ENCODE results near the gene EYA2. TPM values are rescaled to one million over a fixed set of nuclear protein-coding genes. Genes with fewer than 3 reads are reported as not detected.

Gene EYA2
- total RNA-seq, 4 donors from 2014 or later = 9.9 to 20.1 (median 13.8) TPM

- H3K4me3 ChIP-seq (replicated peaks in 1 of 3) = peak overlapping the region; percentile 48 to 65 (median 51)
- H3K9me3 ChIP-seq = no peaks in the 10 kb centered on the region
- peak in 1 of 2 donors; percentile 32 for TF ChIP-seq POLR2A (IDR thresholded peaks at IDR 0.05)
- no peak for TF ChIP-seq CTCF (IDR thresholded peaks at IDR 0.05)
- no peaks in the 10 kb centered on the region for H3K27me3 ChIP-seq
- H3K27ac ChIP-seq = peak overlapping the region; percentile 56 to 81 (median 63)
- DNase-seq = peak; percentile 35 to 52
- intact Hi-C loops (cut with DNase I) = no loop called here
- H3K36me3 ChIP-seq = no peaks in the 10 kb centered on the region
- peaks cover 19 to 35% of the 10 kb centered on the region in 2 donors for H3K4me1 ChIP-seq
- whole genome bisulfite sequencing, 2 donors = 3 to 4% methylated on average over 23 to 38 of the region's 65 CpGs
Observed at GRCh38 chr20:46894971-46895905, 595 bp downstream of the EYA2 start.

- Histone ChIP-seq H3K4me1 (peaks cover 19 to 35% of the 10 kb centered on the region in 2 donors), H3K36me3 (no peaks in the 10 kb centered on the region), H3K27me3 (no peaks in the 10 kb centered on the region), H3K9me3 (no peaks in the 10 kb centered on the region), H3K27ac (peak overlapping the region; percentile 56 to 81 (median 63)), H3K4me3 (replicated peaks in 1 of 3) (peak overlapping the region in 2 of 3 donors; percentile 51 to 65)
- intact Hi-C loops (cut with DNase I) = no loop called here
- TF ChIP-seq CTCF (IDR thresholded peaks at IDR 0.05) = no peak
- TF ChIP-seq POLR2A (IDR thresholded peaks at IDR 0.05) = peak in 1 of 2 donors; percentile 2
- no peak for DNase-seq
- 24 to 25% methylated on average over 12 of the region's 12 CpGs for WGBS, 2 donors
Observed at GRCh38 chr20:46895906-46896242, 1.2 kb downstream of the EYA2 start.

GRCh38 chr20:46897328-46897880 is 2.8 kb downstream of the EYA2 start:
- peak overlapping the region; percentile 16 to 80 (median 67) for H3K27ac ChIP-seq
- TF ChIP-seq POLR2A (IDR thresholded peaks at IDR 0.05) (no peak), CTCF (IDR thresholded peaks at IDR 0.05) (no peak)
- peaks cover 19 to 35% of the 10 kb centered on the region in 2 donors for H3K4me1 ChIP-seq
- no peaks in the 10 kb centered on the region for H3K36me3 ChIP-seq
- 82 to 85% methylated on average over 16 of the region's 16 CpGs for WGBS, 2 donors
- H3K4me3 ChIP-seq (replicated peaks in 1 of 3) = no peak overlapping the region
- no peaks in the 10 kb centered on the region for H3K9me3 ChIP-seq
- intact Hi-C loops (cut with DNase I) = no loop called here
- H3K27me3 ChIP-seq = no peaks in the 10 kb centered on the region
- peak in 1 of 2 donors; percentile 21 for DNase-seq

GRCh38 chr20:46898423-46898822 is 3.8 kb downstream of the EYA2 start:
- H3K36me3 ChIP-seq = no peaks in the 10 kb centered on the region
- no peaks in the 10 kb centered on the region for H3K9me3 ChIP-seq
- intact Hi-C loops (cut with DNase I) = no loop called here
- no peaks in the 10 kb centered on the region for H3K27me3 ChIP-seq
- peak overlapping the region in 2 of 3 donors; percentile 67 to 80 for H3K27ac ChIP-seq
- DNase-seq = no peak
- TF ChIP-seq POLR2A (IDR thresholded peaks at IDR 0.05) = no peak
- TF ChIP-seq CTCF (IDR thresholded peaks at IDR 0.05) = no peak
- peaks cover 19 to 28% of the 10 kb centered on the region in 2 donors for H3K4me1 ChIP-seq
- 84 to 85% methylated on average over 7 of the region's 7 CpGs for WGBS, 2 donors
- no peak overlapping the region for H3K4me3 ChIP-seq (replicated peaks in 1 of 3)

GRCh38 chr20:46899621-46900020 is 5.0 kb downstream of the EYA2 start:
- TF ChIP-seq POLR2A (IDR thresholded peaks at IDR 0.05) (no peak), CTCF (IDR thresholded peaks at IDR 0.05) (no peak)
- Histone ChIP-seq H3K27ac (no peak overlapping the region), H3K27me3 (no peaks in the 10 kb centered on the region), H3K4me3 (replicated peaks in 1 of 3) (no peak overlapping the region), H3K4me1 (peaks cover 15 to 23% of the 10 kb centered on the region in 2 donors), H3K9me3 (no peaks in the 10 kb centered on the region), H3K36me3 (no peaks in the 10 kb centered on the region)
- WGBS, 2 donors = 83 to 85% methylated on average over 11 of the region's 11 CpGs
- no peak for DNase-seq
- intact Hi-C loops (cut with DNase I) = no loop called here
